HL-60/S4 treated with retinoic acid at 250 ng/mL for 4 days and 3 days (cell line): ENCODE measurements around the gene CDK17.
"Not testable (repeated sequence)": the region's sequence is repeated elsewhere in the genome, so short reads cannot be mapped to it uniquely, and the experiment has no call there.

ENCODE experiments used
- in situ Hi-C: fragments of 300-500 bp; cut with MboI; formaldehyde crosslinking; loops from 2 replicates; pipeline ENCODE4 v1.7.0; 2022; ENCODE audit warnings: low sequenced_read_pairs

CDK17 gene

DNA sequence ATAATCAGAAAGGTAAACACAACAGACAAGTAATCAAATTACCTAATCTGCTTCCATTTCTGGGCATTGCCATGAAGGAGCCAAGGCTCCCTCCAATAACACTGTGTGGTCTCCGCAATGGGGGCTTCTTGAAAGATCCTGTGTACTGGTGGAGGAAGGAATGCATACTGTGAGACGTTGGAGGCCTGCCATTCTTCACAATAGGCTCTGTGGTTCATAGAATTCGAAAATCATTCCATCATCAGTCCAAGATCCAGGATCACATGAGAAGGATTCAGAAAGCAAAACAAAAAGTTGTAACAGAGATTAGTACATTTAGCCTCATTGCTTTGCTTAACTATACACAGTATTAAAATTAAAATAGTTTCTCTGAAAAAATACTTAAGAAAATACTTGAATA is 76.3 kb downstream of the CDK17 start:
- in situ Hi-C loops: no loop called here

DNA sequence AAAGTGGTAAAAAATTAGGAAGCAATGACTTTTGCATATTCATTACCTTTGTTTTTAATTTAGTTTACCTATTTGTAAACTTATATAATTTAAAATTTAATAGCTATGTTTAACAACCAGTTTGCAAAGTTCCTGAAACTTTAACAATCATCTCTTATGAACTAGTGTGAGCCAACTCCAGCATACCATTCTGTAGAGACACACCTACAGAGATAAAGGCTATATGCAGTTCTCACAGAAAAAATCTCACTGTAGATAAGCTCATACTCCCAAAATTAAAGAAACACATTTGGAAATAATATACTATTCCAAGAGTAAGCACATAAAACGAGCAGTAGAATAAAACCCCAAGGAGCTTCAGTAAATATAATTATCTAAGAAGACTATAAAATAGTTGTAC is 77.5 kb downstream of the CDK17 start:
- in situ Hi-C loops: no loop called here

DNA sequence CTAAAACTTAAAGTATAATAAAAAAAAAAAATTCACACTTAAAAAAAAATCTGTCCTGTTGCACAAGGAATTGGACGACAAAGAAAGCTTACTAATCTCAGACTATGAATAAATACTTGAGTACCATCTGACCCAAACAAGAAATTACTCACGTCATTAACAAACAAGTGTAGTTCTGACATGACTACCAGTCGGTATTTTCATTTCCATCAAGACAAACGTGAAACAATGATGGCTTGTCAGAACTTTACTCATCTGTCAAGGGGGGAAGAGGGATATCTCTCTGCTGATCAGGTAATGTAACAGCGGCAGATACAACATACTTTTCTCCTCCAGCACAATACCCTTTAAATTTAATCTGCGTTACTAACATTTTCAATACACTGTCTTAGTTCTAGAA is 78.3 kb downstream of the CDK17 start:
- in situ Hi-C loops: no loop called here

DNA sequence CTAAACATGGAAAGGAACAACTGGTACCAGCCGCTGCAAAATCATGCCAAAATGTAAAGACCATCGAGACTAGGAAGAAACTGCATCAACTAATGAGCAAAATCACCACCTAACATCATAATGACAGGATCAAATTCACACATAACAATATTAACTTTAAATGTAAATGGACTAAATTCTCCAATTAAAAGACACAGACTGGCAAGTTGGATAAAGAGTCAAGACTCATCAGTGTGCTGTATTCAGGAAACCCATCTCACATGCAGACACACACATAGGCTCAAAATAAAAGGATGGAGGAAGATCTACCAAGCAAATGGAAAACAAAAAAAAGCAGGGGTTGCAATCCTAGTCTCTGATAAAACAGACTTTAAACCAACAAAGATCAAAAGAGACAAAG is 82.4 kb downstream of the CDK17 start:
- in situ Hi-C loops: not testable (repeated sequence)

DNA sequence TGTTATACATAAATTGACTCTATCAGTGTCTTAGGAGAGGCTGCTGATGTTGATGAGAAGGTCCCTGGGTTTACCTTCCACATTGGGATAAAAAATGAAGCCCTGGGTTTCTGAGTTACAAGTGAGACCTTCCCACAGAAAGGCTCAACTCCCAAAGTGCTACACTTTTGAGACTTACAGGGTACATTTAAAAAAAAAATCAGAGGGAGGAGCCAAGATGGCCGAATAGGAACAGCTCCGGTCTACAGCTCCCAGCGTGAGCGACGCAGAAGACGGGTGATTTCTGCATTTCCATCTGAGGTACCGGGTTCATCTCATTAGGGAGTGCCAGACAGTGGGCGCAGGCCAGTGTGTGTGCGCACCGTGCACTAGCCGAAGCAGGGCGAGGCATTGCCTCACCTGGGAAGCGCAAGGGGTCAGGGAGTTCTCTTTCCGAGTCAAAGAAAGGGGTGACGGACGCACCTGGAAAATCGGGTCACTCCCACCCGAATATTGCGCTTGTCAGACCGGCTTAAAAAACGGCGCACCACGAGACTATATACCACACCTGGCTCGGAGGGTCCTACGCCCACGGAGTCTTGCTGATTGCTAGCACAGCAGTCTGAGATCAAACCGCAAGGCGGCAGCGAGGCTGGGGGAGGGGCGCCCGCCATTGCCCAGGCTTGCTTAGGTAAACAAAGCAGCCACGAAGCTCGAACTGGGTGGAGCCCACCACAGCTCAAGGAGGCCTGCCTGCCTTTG is 84.3 kb downstream of the CDK17 start:
- in situ Hi-C loops: not testable (repeated sequence)

DNA sequence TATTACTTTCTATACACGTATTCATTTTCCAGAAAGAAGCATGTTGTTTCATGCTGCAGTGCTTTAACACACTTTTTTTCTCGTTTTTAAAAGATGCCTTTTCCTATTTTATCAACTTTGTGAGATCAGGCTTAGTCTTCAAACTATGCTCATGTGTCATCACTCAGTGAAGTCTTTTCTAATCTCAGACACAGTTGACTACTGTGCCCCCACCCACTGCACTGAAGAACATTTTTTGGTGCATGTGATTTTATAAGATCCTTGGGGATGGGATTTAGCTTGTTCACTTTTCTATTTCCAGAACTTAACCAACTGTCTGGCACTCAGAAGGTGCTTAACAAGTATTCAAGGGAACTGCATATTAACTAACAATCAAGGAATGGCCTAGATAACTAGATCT is 85.5 kb downstream of the CDK17 start:
- in situ Hi-C loops: no loop called here

DNA sequence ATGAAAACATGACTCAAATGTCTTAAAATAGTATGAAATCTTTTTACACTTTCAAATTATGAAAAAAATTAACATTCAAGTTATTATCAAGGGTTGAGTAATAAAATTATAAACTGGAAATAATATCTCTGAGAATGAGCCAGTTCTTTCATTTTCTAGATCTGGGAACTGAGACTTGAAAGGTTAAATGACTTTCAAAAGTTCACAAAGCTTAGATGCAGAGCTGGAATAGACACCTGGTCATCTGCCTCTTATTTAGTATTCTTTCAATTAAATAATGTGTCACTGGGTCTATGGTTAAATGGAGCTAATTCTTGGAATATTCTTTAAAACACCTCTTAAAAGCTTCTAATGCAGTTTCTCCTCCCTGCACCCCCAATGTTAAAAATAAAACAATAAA is 86.6 kb downstream of the CDK17 start:
- in situ Hi-C loops: no loop called here

DNA sequence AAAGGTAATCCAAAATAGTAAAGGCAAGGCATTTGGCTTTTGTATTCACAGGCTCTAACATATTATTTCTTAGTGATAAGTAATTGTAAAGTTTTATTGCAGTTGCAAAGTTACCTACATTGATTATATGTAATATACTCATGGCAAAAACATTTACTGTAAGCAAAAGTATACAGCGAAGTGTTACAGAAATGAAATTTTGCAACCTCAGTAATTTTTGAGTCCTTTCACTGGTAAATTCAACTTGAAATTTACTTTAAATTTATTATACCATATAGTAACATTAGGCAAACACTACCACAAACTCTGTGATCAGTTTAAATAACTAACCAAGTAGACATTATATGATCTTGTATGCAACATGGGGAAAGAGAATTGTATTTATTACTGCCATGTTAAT is 89.0 kb downstream of the CDK17 start:
- in situ Hi-C loops: no loop called here

DNA sequence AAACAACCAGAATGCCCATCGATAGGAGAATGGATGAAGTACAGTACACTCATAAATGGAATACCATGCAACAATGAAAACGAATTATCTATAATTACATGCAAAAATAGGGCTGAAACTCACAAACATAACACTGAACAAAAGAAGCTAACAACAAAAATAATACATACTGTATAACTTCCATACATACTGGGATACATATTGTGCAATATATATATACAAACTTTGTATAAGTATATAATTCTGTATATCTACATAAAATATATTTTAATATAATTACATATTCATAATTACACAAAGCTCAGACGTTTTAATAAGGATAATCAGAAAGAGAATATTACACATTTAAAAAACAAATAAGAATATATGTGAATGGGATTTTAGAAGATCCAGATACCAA is 90.2 kb downstream of the CDK17 start:
- in situ Hi-C loops: no loop called here

DNA sequence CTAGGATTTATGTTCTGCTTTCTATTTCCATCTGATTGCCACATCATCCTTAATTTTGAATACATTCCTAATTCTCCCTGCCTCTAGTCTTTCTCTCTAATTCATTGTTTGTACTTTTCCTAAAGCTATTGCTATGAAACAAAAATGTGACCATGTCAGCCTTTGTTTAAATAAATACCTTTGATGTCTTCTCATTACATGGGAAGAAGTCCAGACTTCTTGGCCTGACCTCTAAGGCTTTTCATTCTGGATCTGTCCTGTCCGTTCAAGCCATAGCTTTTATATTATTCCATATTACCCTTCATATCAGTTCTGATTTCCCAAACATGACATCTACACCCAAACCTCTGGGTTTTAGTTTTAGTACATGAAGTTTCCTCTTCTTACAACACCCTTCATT is 91.4 kb downstream of the CDK17 start:
- in situ Hi-C loops: no loop called here

DNA sequence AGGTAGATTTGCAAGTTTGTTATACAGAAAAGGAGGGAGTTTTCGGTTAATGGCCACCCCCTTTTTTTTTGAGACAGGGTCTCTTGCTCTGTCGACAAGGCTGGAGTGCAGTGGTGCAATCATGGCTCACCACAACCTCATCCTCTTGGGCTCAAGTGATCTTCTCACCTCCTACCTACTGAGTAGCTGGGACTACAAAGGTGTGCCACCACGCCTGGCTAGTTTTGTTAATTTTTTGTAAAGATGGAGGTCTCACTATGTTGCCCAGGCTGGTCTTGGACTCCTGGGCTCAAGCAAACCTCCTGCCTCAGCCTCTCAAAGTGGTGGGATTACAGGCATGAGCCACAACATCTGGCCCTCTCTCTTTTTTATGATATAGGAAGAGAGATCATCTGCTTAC is 94.6 kb downstream of the CDK17 start:
- in situ Hi-C loops: no loop called here

DNA sequence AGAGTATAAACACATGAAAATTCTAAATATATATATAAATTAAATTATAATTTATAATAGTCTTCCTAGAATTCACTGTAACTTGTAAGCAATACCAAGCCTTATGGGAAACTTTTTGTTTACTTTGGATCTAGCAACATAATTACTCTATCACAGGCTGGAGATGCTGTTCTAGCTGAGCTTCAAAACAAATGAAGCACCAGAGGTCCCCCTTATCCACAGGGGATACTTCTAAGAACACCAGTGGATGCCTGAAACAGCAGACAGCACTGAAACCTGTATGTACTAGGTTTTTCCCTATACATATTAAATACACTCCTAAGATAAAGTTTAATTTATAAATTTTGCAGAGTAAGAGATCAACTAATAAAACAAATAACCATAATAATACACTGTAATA is 96.6 kb downstream of the CDK17 start:
- in situ Hi-C loops: no loop called here

DNA sequence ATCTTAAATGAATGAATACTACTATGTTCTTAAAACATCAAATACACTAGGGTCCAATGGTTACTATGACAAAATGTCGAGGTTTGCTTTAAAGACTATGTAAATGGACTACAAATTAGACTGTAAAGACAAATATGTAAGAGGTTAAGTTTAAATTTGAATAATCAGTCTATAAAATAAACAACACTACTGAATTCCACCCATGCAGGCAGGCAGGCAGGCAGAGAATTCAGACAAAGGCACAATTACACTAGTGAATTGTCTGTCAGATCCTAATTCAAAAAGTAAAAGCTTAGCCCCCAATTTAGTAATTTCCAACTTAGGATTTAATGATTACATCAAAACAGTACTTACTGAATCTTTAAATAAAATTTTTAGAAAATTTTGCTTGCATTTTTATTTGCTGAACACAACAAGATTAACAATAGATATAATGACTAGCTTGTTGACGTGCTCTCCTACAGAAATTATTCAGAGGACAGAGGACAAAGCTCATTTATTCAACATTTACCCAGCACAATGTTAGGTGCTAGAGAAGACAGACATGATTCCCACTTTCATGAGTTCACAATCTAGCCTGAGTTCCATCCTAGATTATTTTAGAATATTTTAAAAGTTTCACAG is 97.4 kb downstream of the CDK17 start:
- in situ Hi-C loops: no loop called here

DNA sequence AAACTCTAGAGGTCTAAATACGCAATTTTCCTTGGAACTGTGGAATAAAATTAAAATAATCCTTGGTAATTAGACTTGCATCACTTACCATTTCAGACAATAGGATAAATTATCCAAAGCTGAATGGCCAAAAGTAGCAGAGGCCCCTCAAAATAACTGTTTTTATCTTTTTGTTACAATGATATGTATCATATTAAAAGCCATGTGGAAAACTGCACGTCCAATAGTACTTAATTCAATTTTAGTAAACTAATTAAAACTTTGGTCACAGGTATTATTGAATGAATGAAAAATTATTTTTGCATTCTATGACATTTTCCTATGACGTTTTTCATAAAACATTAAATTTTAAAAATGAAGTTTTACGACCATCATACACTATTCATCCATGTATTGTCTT is 98.5 kb downstream of the CDK17 start:
- in situ Hi-C loops: no loop called here

DNA sequence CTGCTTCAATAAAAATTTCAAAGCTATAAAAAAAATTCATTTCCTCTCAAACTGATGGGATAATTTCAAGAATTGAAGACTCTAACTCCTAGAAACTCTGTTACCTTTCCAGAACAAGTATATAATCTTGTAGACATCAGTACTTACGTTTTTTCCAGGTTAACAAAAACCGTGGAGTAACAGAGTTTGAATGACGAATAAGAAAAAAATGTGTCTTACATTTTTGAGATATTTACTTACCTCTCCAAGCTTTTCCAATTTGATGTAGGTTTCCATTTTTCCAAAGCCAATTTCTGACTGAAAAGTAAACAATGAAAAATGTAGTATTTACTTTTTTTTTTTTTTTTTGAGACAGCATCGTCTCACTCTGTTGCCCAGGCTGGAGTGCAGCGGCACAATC is 100.2 kb downstream of the CDK17 start:
- in situ Hi-C loops: no loop called here

DNA sequence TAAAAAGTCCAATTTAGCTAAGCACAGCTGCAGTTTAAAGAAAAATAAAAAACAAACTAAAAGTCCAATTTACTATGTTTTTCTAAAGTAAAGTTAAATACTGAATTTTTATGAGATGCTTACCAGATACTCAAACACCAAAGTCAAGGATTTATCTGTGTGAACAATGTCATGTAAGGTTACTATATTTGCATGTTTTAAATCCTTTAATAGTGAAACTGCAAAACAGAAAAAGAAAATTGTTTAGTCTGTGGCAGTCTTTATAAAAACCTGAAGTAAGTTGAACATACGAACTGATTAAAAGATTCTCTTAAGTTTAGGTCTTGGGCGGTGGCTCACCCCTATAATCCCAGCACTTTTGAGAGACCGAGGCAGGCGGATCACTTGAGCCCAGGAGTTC is 102.7 kb downstream of the CDK17 start:
- in situ Hi-C loops: no loop called here

DNA sequence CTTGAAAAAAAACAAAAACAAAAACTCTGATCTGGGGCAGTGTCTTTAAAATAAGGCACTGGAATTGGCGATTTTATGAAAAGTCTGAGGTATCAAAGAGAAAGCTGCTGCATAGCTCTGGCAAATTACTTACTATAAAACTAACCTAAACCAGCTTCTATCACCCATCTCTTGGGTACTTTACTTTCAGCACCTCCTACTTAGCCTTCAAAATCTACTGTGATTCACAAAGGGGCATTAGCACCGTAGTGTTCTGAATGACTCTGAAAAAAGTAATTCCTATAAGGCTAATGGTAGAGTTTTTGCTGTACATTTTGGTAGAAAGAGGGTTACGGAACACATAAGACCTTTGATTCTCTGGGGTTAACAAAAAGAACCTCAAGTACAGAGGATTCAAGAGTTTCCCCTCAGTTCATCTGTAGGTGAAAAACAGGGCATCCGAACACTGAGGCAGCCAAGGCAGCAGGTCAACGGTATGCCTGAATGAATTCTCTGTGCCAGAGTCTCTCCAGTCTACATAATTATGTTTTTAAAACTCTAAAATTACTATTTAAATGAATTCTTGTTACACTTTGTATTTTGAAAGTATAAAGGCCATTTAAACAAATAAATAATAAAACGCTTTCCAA is 104.6 kb downstream of the CDK17 start:
- in situ Hi-C loops: no loop called here

DNA sequence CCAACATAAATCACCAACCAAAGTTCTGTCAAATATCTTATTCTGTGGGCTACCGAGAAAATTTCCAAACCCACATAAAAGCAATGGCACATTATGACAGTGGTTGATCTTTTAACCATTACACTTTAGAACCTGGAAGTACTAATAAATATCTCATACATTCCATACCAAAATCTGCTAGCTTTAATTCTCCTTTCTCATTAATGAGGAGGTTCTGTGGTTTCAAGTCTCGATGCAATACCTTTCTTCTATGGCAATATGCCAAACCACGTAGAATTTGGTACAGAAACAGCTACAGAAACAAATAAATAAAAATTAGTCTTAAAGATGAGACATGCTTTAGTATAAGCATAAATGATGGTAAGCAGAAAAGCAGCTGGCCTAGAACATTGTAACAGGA is 105.4 kb downstream of the CDK17 start:
- in situ Hi-C loops: no loop called here

DNA sequence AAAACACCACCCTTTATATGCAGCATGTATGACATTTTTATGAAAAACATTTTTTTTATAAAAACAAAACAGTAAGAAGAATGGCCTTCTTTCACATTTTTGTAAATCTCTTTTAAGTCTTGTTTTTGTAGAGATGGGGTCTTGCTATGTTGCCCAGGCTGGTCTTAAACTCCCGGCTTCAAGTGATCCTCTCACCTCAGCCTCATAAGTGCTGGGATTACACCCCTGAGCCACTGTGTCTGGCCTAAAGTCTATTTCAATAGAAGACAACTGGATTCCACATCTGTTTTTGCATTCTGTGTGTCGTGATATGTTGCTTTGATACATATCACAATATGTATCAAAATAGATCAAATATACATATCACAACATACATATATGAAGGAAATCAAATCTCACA is 107.1 kb downstream of the CDK17 start:
- in situ Hi-C loops: no loop called here

DNA sequence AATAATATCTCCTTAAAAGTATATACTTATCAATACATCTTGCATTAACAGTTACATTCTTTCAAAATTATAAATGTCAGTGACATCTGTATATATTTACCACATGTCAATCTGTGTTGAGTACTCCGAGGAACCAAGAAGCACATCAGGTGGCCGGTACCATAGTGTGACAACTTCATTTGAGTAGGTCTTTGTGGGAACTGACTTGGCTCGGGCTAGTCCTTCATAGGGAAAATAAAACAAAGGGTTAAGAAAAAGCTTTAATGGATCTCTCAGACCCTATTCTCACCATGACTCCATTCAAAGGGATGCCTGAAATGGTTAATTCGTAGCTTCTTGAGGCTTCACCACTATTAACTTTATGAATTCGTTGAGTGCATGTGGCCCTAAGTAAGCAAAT is 111.2 kb downstream of the CDK17 start:
- in situ Hi-C loops: no loop called here

DNA sequence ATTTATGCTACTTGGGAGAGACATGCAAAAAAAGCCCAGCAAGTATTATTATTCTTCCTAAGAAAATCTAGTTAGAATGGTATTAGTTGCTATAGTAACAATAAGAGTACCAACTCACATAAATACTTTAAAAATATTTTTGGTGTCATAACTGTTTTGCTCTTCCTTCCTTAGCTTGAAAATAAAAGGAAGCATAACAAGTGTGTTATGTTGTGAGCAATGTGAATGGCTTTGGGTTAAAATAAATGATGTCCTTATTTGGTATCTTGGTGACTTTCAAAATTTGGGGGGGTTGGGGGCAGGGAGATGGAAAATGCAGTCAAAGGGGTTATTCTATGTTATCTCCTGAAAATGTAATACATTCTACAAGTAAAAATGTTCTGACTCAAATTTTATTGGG is 115.1 kb downstream of the CDK17 start:
- in situ Hi-C loops: no loop called here

DNA sequence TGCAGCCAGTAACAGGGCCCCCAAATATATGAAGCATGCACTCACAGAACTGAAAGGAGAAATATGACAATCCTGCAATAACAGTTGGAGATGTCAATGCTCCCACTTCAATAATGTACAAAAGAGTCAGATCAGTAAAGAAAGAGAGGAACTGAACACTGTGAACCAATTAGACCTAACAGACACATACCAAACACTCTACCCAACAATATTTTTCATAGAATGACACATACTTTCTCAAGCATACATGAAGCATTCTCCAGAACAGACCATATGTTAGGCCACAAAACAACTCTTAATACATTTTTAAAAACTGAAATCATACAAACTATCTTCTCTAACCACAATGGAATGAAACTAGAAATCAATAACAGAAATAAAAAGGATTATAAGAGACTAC is 125.9 kb downstream of the CDK17 start:
- in situ Hi-C loops: no loop called here
